HG03575 (cell line): ENCODE results near the gene MAMSTR.

ENCODE experiments used
- ATAC-seq: cut with Tn5 transposase; IDR thresholded peaks from one replicate; pipeline ENCODE4 v1.9.1; 2021; ENCODE audit not compliant: unreplicated experiment, insufficient number of reproducible peaks, low FRiP score; ENCODE audit errors: extremely low read depth

Gene MAMSTR

GRCh38 chr19:48749571-48750198, 30.2 kb upstream of the MAMSTR start:
- no peak for ATAC-seq

GRCh38 chr19:48746738-48747575, 27.4 kb upstream of the MAMSTR start, which contains the start of gene IZUMO1:
Gene IZUMO1, minus strand, starts transcription at chr19:48746909. Its CDS starts 1,050 bp downstream, at chr19:48745859.
- no peak for ATAC-seq

- no peak for ATAC-seq
These were observed 26.6 kb upstream of the MAMSTR start for GRCh38 chr19:48746110-48746509.

GRCh38 chr19:48745208-48745995, 25.9 kb upstream of the MAMSTR start:
- no peak for ATAC-seq

- no peak for ATAC-seq
These were observed 22.6 kb upstream of the MAMSTR start for GRCh38 chr19:48742096-48742495.

GRCh38 chr19:48741129-48741999, 21.8 kb upstream of the MAMSTR start:
- no peak for ATAC-seq

GRCh38 chr19:48740164-48740972, 20.8 kb upstream of the MAMSTR start, which contains the start of gene RASIP1:
Gene RASIP1, minus strand, starts transcription at chr19:48740610. Its CDS starts 328 bp downstream, at chr19:48740282.
- ATAC-seq, result no peak

GRCh38 chr19:48739404-48740163, 20.1 kb upstream of the MAMSTR start:
- no peak for ATAC-seq

GRCh38 chr19:48738557-48739403, 19.3 kb upstream of the MAMSTR start:
- ATAC-seq, result no peak

- no peak for ATAC-seq
These were observed 18.0 kb upstream of the MAMSTR start for GRCh38 chr19:48737360-48737998.

GRCh38 chr19:48735031-48735615, 15.6 kb upstream of the MAMSTR start:
- ATAC-seq, result no peak

GRCh38 chr19:48734625-48735024, 15.1 kb upstream of the MAMSTR start:
- ATAC-seq, result no peak

- ATAC-seq, result no peak
These were observed 11.9 kb upstream of the MAMSTR start for GRCh38 chr19:48731452-48731851.

- ATAC-seq, result no peak
These were observed 9.6 kb upstream of the MAMSTR start for GRCh38 chr19:48728911-48729664.

GRCh38 chr19:48726556-48726955, 7.0 kb upstream of the MAMSTR start:
- ATAC-seq, result no peak
